Body of pancreas (tissue), 4 donors: Measurements from ENCODE around the gene NOM1.

Source experiments
- CTCF ChIP-seq, 7 experiments: fragments of 450-650 bp in 4 of 7; fragments of 200-600 bp in 3 of 7; sonication (generic) in 3 of 7; IDR thresholded peaks; one replicate each; pipeline ENCODE4 v1.5.1; 2016 to 2019; ENCODE audit warnings: antibody characterized with exemption in 7 of 7
- POLR2A ChIP-seq, 3 donors: fragments of 450-650 bp; IDR thresholded peaks; one replicate each; pipeline ENCODE4 v1.6.1; 2016; ENCODE audit warnings: antibody characterized with exemption in 3 of 3, mild to moderate bottlenecking in 2 of 3

- TF ChIP-seq CTCF (IDR thresholded peaks at IDR 0.05): no peak
- TF ChIP-seq POLR2A (IDR thresholded peaks at IDR 0.05): no peak
Measured at GRCh38 chr7:157013602-157014549, 64.4 kb downstream of the NOM1 start.
